ENCODE measurements around the gene UGT1A8.
"Not testable (repeated sequence)": the region's sequence is repeated elsewhere in the genome, so short reads cannot be mapped to it uniquely, and the experiment has no call there.

Gene UGT1A8

GRCh38 chr2:233689031-233689430 is 71.6 kb downstream of the UGT1A8 start:
- no peak for DNase-seq

GRCh38 chr2:233689501-233689900 is 72.1 kb downstream of the UGT1A8 start:
- DNase-seq, result peak; percentile 15

- no peak for DNase-seq
These were observed 73.0 kb downstream of the UGT1A8 start for GRCh38 chr2:233690444-233690843.

- DNase-seq, result no peak
These were observed 74.3 kb downstream of the UGT1A8 start for GRCh38 chr2:233691443-233692433.

- DNase-seq, result no peak
These were observed 75.2 kb downstream of the UGT1A8 start, which contains the start of gene UGT1A6 for GRCh38 chr2:233692648-233693047. UGT1A6 (plus strand) TSS chr2:233692890; CDS start chr2:233693005, 115 bp downstream.

- no peak for DNase-seq
These were observed 76.5 kb downstream of the UGT1A8 start for GRCh38 chr2:233693963-233694362.

- DNase-seq, result no peak
These were observed 81.3 kb downstream of the UGT1A8 start for GRCh38 chr2:233698740-233699139.

- no peak for DNase-seq
These were observed 82.1 kb downstream of the UGT1A8 start for GRCh38 chr2:233699424-233700027.

- DNase-seq, result peak; percentile 73
These were observed 82.7 kb downstream of the UGT1A8 start for GRCh38 chr2:233700028-233700635.

GRCh38 chr2:233700842-233701241 is 83.4 kb downstream of the UGT1A8 start:
- DNase-seq, result not testable (repeated sequence)

GRCh38 chr2:233702238-233702637 is 84.8 kb downstream of the UGT1A8 start:
- no peak for DNase-seq

GRCh38 chr2:233705911-233706506 is 88.6 kb downstream of the UGT1A8 start:
- no peak for DNase-seq

GRCh38 chr2:233706720-233707119 is 89.3 kb downstream of the UGT1A8 start:
- DNase-seq, result no peak

GRCh38 chr2:233707940-233708644 is 90.7 kb downstream of the UGT1A8 start:
- no peak for DNase-seq

GRCh38 chr2:233708942-233709341 is 91.5 kb downstream of the UGT1A8 start:
- DNase-seq, result no peak

- DNase-seq, result peak; percentile 74
These were observed 94.0 kb downstream of the UGT1A8 start for GRCh38 chr2:233711312-233712008.

- DNase-seq, result no peak
These were observed 95.3 kb downstream of the UGT1A8 start, which contains the start of gene UGT1A5 for GRCh38 chr2:233712611-233713261. UGT1A5 (plus strand) TSS chr2:233712907; CDS start chr2:233712992, 85 bp downstream.

- no peak for DNase-seq
These were observed 95.8 kb downstream of the UGT1A8 start for GRCh38 chr2:233713262-233713615.

- peak; percentile 7 for DNase-seq
These were observed 96.7 kb downstream of the UGT1A8 start for GRCh38 chr2:233714121-233714520.

GRCh38 chr2:233718552-233718951 is 101.1 kb downstream of the UGT1A8 start, which contains the start of gene UGT1A4:
UGT1A4 (plus strand) TSS chr2:233718736; CDS start chr2:233718821, 85 bp downstream.
- no peak for DNase-seq

GRCh38 chr2:233728723-233729301 is 111.4 kb downstream of the UGT1A8 start, which contains the start of gene UGT1A3:
UGT1A3 (plus strand) TSS chr2:233729042; CDS start chr2:233729127, 85 bp downstream.
- DNase-seq, result no peak
